ENCODE results near the gene DDX24.

DDX24 gene, protein sequence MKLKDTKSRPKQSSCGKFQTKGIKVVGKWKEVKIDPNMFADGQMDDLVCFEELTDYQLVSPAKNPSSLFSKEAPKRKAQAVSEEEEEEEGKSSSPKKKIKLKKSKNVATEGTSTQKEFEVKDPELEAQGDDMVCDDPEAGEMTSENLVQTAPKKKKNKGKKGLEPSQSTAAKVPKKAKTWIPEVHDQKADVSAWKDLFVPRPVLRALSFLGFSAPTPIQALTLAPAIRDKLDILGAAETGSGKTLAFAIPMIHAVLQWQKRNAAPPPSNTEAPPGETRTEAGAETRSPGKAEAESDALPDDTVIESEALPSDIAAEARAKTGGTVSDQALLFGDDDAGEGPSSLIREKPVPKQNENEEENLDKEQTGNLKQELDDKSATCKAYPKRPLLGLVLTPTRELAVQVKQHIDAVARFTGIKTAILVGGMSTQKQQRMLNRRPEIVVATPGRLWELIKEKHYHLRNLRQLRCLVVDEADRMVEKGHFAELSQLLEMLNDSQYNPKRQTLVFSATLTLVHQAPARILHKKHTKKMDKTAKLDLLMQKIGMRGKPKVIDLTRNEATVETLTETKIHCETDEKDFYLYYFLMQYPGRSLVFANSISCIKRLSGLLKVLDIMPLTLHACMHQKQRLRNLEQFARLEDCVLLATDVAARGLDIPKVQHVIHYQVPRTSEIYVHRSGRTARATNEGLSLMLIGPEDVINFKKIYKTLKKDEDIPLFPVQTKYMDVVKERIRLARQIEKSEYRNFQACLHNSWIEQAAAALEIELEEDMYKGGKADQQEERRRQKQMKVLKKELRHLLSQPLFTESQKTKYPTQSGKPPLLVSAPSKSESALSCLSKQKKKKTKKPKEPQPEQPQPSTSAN

DNA sequence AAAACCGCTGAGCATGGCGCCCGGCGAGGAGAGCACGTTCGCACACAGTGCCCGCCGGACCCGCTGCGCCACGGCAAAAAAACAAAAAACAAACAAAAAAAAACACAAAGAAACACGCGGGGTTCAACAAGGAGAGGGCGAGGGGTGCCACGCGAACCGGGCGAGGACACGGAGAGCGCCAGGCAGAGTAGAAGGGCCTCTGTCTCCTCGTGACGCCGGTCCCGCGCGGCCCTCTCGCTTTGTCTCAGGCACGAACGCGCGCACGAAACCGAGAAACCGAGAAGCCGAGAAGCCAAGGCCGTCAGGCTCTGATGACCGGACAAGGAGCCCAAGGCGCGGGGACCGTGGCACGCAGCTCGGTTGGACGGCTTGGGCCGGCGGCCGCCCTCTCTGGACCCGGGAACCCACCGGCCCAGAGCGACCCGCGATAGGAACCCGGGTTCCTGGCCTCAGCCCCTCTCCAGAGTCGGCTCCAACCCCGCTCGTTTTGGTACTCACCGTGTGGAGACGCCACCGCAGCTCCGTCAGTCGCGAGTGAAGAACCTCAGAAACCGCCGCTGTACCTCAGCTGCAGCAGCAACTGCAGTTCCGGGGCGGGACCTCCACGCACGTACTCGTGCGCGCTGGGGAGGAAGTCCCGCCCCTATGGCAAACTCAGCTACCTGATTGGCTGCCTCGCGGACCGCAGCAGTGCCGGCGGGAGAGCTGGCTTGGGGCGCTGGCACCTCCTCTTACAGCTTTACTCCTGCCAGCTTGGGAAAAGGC is at the start of gene DDX24, which contains the start of gene IFI27L1:
DDX24 (minus strand) TSS at position 582 of the 765 bp plus-strand sequence. CDS start 1,460 bp downstream, outside the sequence.
IFI27L1 (plus strand) TSS at position 690 of the 765 bp plus-strand sequence. CDS start 15,628 bp downstream, outside the sequence.
- in situ Hi-C loops (cut with HindIII; ENCODE audit: low pct_ligation_motif_present, low pct_unique_long_range_greater_than_20kb, low sequenced_read_pairs): no loop called here
- peak; percentile 92 for DNase-seq

DNA sequence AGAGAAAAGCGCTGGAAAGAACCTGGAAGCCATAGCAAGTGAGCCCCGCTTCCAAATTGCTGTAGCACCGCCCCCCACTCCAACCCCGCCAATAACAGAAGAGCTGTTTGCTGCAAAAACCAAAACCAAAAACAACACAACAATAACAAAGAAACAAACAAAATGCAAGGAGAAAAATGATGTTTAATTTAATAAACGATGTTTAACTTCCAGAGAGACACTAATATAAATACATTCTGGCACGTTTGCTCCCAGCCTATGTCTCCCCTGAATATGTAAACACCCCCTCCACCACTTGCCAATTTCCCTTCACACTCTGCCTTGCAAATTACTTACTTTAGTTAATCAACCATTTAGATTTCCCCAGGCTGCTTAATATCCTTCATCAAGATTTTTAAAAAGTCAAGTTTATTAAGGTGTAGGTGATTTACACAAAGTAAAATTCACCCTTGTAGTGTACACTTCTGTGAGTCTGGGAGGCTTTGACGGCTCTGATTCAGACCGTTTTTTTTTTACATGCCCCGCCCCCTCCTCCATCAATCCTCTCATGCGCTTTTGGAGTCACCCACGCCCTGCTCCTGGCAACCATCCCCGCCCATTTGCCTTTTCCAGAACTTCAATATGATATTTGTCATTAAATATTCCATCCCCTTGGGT is 48.9 kb upstream of the DDX24 start:
- in situ Hi-C loops (cut with HindIII; ENCODE audit: low pct_ligation_motif_present, low pct_unique_long_range_greater_than_20kb, low sequenced_read_pairs): no loop called here
- peak; percentile 64 for DNase-seq

DNA sequence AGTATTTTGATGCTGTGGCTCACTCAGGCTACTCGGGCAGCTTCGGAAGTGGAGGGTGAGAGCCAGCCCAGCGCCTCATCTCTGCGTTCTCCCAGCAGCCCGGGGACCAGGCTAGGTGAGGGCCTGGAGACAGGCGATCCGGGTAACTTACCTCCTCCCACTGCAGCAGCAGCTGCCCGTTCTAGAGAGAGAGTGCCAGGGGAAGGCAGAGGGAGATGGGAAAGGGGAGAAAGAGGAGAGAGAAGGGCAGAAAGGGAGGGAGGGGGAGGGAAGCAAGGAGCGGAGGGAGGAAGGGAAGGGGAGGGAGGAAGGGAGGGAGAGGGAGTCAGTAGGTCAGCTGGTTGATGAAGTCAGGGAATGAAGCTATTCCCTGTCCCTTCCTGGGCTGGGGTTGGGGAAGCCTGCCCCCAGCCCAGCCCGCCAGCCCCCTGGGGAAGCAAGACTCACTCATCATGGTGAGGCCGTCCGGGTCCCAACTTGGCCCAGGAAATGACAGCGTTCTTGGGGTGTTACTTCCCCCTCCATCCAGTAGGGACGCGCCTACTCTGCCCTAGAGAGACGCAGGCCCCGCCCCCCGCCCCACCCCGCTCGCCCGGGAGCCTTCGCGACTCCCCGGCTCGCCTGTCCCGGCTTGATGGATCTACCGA is 48.2 kb upstream of the DDX24 start, which contains the start of gene IFI27L2:
IFI27L2 (minus strand) TSS at position 494 of the 647 bp plus-strand sequence; CDS start at position 454, 40 bp downstream.
- in situ Hi-C loops (cut with HindIII; ENCODE audit: low pct_ligation_motif_present, low pct_unique_long_range_greater_than_20kb, low sequenced_read_pairs): no loop called here

DNA sequence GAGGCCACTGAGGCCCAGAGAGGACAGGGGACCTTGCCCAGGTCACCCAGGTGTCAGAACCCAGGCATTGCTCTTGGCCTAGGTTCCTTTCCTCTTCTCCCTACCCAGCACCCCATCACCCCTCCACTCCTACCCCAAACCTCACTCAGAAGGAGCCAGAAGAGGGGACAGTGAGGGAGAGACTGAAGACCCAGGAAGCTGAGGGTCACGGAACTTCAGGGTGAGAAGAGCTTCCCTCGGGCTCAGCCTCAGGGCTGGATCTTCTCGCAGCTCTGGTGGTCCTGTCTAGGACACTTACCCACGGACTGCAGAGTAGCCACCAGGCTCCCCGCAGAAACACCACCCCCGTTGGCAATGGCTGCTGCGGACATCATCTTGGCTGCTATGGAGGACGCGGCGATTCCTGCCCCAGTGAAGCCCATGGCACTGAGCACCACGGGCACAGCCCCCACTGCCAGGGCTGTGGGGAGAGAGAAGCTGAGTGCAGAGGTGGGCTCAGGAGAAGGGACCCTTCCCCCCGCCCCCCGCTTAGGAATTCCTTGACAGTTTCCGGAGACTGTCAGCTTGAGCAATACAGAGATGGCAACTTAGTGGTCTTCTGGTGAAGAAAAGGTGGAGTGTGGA is 47.3 kb upstream of the DDX24 start:
- in situ Hi-C loops (cut with HindIII; ENCODE audit: low pct_ligation_motif_present, low pct_unique_long_range_greater_than_20kb, low sequenced_read_pairs): no loop called here
- no peak for DNase-seq

More for the DNA sequence above, 48.2 kb upstream of the DDX24 start, which contains the start of gene IFI27L2:
- peak; percentile 85 for DNase-seq

DNA sequence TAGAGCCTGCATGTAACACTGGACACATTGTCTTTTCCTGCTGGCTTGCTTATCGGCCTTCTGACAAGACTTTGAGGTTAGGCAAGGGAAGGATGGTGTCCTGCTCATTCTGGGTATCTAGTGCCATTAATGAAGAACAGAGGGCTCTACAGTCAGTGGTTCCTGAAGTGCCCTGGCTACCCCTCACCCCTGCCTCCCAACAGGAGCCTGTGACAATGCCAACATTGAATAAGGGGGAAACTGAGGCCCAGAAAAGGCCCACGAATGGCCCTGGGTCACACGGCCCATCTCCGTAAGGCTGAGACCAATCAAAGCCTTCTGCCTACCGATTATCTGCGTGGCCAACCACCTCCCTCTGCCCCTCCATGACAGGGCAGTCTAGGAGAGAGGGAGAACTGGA is 46.3 kb upstream of the DDX24 start:
- in situ Hi-C loops (cut with HindIII; ENCODE audit: low pct_ligation_motif_present, low pct_unique_long_range_greater_than_20kb, low sequenced_read_pairs): no loop called here

DNA sequence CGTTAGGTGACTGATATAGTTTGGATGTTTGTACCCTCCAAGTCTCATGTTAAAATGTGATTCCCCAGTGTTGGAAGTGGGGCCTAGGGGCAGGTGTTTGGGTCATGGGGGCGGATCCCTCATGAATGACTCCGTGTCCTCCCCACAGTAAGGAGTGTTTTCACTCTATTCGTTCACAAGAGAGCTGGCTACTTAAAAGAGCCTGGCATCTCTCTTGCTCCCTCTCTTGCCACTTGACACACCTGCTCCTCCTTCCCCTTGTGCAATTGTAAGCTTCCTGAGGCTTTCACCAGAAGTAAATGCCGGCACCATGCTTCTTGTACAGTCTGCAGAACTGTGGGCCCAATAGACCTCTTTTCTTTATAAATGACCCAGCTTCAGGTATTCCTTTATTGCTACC is 45.8 kb upstream of the DDX24 start:
- in situ Hi-C loops (cut with HindIII; ENCODE audit: low pct_ligation_motif_present, low pct_unique_long_range_greater_than_20kb, low sequenced_read_pairs): no loop called here
- no peak for DNase-seq

More for the DNA sequence above, 46.3 kb upstream of the DDX24 start:
- no peak for DNase-seq

DNA sequence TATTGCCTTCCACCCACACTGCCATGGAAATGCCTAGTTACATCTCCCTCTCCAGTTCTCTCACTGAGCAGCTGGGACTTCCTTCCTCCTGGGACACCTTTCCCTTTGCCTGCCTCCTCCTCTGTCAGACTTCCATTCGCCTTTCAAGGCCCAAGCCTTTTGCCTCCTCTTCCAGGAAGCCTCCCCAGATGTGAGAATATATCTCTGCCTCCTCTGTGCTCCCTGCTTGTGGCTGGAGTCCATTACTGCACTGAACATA is 45.3 kb upstream of the DDX24 start:
- DNase-seq: no peak
- in situ Hi-C loops (cut with HindIII; ENCODE audit: low pct_ligation_motif_present, low pct_unique_long_range_greater_than_20kb, low sequenced_read_pairs): no loop called here

DNA sequence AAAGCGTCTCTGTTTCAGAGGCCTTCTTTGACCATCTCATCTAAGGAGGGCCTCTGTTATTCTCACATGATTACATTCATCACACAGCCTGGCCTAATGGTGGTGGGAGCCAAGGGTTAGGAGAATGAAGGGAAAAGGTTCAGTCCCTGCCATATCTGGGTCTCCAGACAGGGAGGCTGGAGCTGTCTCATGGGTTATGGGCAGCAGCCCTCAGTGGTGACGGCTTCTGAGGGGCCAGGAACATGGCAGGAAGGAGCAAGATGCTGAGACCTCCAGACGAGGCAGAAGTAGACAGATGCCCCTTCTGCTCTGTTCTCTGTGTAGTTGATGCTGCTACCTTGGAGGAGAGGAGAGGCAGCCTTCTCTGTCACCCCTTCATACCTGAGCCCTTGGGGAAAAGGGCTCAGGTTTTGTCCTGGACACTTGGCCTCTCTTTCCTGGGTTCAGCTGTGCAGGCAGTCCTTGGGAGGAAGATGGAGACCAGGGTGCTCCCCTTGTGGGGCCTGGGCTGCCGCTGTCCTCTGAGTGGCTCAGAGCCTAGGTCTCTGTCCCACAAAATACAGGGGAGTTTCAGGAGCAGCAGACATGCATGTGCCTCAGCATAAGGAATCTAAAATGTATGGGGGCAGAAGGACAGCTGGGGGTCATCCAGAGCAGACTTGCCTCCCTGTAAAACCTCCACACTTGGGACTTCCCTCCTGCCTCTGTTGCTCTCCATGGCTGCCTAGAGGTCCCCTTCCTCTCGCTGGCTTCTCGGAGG is 44.8 kb upstream of the DDX24 start:
- DNase-seq: no peak

DNA sequence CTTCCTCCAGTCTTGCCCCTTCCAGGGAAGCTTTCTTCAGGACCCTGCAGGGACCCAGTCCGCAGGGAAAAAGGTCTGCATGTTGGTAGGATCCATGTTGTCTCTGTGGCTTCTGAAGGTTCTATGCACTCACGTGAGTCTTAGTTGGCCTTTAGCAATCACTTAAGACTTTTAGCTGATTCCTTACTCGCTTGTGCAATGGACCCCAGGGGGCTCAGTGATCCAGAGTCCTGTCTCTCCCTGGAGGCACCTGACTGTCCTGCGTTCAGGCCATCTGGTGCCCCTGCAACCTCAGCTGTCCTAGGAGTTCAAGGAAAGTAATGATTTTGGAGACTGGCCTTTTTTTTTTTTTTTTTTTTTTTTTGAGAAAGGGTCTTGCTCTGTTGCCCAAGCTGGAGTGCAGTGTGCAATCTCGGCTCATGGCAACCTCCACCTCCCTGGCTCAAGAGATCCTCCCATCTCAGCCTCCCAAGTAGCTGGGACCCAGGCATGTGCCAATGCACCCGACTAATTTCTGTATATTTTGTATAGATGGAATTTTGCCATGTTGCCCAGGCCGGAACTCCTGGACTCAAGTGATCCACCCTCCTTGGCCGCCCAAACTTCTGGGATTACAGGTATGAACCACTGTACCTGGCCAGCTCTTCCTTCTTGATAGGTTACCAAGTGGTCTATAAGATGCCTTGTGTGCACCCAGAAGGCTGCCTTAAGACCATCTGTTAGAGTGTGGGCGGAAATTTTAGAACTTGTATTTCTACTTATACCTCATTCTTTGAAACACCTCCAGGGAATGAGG is 43.8 kb upstream of the DDX24 start:
- in situ Hi-C loops (cut with HindIII; ENCODE audit: low pct_ligation_motif_present, low pct_unique_long_range_greater_than_20kb, low sequenced_read_pairs): no loop called here
- DNase-seq: no peak

More for the DNA sequence above, 44.8 kb upstream of the DDX24 start:
- in situ Hi-C loops (cut with HindIII; ENCODE audit: low pct_ligation_motif_present, low pct_unique_long_range_greater_than_20kb, low sequenced_read_pairs): no loop called here

DNA sequence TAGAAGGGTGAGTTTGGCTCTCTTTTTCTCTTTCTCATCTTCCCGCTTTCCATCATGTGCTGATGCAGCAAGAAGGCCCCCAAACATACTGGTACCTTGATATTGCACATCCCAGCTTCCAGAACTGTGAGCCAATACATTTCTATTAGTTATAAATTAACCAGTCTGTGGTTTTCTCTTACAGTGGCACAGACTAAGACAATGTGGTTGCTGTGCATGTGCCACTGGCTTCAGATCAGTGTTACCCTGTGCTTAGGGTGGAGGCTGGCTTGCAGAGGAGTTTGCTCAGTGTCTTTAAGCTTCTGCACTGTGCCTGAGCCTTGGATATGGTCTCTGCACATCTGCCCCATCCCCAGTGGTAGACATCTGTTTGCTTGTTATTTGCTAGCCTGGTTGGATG is 42.9 kb upstream of the DDX24 start:
- in situ Hi-C loops (cut with HindIII; ENCODE audit: low pct_ligation_motif_present, low pct_unique_long_range_greater_than_20kb, low sequenced_read_pairs): no loop called here

DNA sequence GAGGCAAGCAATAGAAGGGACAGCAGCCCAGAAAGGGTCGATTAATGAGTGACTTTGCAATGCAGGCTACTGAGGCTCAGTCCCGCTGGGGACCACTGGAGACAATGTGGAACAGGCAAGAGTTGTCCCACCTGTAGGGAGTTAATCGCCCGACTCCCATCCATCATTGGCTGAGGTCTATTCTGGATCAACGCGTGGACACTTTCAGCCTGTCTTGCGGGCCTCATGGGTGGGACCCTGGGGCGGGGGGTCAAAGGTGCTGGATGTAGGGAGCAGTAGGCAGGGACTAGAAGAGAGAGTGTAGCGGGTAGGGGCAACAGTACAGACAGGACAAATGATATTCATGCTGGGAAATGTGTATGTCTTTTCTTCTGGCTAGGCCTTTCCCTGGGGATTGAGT is 42.3 kb upstream of the DDX24 start:
- in situ Hi-C loops (cut with HindIII; ENCODE audit: low pct_ligation_motif_present, low pct_unique_long_range_greater_than_20kb, low sequenced_read_pairs): no loop called here
- DNase-seq: no peak

More for the DNA sequence above, 42.9 kb upstream of the DDX24 start:
- DNase-seq: peak; percentile 37

DNA sequence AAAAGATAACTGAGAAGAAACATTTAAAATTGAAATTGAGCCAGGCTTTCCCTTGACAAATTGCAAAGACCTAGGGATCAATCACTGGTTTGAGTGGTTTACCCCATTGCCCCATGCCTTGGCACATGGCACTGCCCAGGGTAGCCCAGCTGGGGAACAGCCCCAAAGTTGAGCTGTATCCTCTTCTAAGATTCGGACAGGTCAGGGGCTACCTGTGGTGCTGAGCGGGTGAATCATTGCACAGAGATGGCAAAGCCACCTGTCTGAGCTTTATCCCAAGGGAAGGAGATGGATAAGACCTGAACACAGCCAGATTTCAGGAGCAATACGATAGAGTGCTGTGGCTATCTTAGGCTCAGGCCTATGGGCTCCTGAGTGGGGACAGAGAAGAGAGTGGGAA is 41.4 kb upstream of the DDX24 start:
- no peak for DNase-seq
- in situ Hi-C loops (cut with HindIII; ENCODE audit: low pct_ligation_motif_present, low pct_unique_long_range_greater_than_20kb, low sequenced_read_pairs): no loop called here

DNA sequence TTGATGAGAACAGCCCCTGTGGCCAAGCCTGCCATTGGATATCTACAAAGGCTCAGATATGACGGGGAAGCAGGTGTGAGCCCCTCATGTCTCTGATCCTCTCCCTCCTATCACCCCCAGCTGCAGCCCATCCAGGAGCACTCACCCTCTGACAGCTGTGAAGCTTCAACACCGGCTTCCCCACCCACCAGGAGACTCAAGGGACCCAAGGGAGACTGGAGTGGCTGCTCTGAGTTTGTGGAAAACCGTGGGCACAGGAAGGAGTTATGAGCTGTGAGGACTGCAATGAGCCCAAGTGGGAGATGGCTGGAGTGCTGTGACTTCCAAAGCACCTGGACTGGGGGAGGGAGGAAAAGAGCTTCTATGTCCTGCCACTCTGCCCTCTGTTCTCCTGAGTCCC is 40.5 kb upstream of the DDX24 start:
- DNase-seq: no peak
- in situ Hi-C loops (cut with HindIII; ENCODE audit: low pct_ligation_motif_present, low pct_unique_long_range_greater_than_20kb, low sequenced_read_pairs): no loop called here

DNA sequence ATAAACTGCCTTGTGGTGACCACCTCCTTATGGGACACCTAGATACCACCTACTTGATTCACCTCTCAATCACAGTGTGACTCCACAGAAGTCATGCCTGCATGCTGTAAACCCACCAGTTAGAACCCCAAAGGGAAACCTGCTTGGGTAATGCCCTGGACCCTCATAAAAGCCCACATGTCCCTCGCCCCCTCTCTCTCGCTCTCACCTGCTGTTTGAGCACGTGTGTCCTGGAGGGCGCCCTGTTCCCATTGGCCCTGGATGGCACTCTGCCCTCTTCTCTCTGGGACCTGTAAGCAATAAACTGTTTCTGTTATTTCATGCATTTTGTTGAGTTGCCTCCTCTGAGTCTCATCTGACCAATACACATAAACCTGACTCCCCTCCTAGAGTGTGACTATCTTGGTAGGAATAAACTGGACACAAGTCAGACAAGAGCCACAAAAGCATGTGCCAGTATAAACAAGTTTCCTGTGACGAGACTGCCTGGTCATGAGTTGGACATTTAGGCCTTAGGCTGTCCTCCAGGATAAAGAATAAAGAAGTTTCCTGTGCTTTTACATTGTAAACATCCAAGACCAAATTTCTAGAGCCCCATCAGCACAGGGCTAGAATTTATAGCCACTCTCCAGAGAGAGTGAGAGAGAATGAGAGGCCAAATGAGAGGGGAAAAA is 39.8 kb upstream of the DDX24 start:
- in situ Hi-C loops (cut with HindIII; ENCODE audit: low pct_ligation_motif_present, low pct_unique_long_range_greater_than_20kb, low sequenced_read_pairs): no loop called here
- DNase-seq: no peak

DNA sequence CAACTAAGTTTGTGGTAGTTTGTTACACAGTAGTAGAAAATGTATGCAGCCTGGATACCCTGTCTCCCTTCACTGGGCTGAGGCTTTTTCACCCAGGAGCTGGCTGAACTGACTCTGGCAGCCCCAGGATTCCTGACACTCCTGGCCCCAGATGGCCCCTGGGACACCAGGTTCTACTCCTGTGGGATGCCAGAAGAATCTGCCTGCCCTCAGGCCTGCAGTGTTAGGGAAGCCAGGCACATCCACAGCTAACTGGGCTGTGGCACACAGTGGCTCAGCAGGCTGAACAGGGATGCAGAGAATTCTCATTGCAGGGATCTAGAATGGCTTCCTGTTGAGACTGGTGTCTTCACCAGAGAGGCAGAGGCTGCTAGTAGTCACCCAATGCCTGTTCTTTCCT is 38.1 kb upstream of the DDX24 start:
- DNase-seq: no peak
- in situ Hi-C loops (cut with HindIII; ENCODE audit: low pct_ligation_motif_present, low pct_unique_long_range_greater_than_20kb, low sequenced_read_pairs): no loop called here

DNA sequence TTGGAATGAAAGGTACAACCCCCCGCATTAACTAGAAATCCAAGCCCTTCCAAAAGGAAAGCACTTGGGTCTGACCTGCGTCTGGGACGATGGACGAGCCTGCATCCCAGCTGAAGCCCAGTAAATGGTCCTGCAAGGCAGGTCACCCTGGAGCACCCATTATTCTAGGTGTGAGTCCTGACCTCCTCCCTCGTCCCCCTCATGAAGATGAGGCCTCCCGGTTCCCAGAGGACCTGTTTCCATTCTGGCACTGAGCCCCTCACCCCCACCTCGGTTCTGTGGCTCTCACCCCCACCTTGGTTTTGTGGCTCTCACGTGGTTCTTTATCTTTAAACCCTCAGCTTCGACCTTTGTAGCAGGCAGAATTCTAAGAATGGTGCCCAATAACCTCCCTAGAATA is 36.9 kb upstream of the DDX24 start:
- DNase-seq: no peak
- in situ Hi-C loops (cut with HindIII; ENCODE audit: low pct_ligation_motif_present, low pct_unique_long_range_greater_than_20kb, low sequenced_read_pairs): no loop called here

Data from ACHN (cell line).